OCI-LY7 (cell line): ENCODE measurements around the gene SMC6. TPM values are rescaled to one million over a fixed set of nuclear protein-coding genes. Genes with fewer than 3 reads are reported as not detected.

Experiments
- BruUV-seq: library from RNA; stranded (reverse); fragments of 400-500 nt; replicated peaks from 2 replicates; lab custom pipeline; 2021; lab: Mats Ljungman, UMichigan
- CTCF ChIA-PET: fragments of 300-600 bp; sonication (Branson Sonifier 250); formaldehyde crosslinking; loops from one replicate; lab custom pipeline; 2022; ENCODE audit warnings: antibody characterized with exemption; ENCODE audit not compliant: unreplicated experiment; lab: Charles Lee
- POLR2A ChIA-PET: fragments of 300-600 bp; sonication (Branson Sonifier 250); formaldehyde crosslinking; loops from one replicate; lab custom pipeline; 2022; ENCODE audit warnings: antibody characterized with exemption; lab: Charles Lee
- DNase-seq: peaks from one replicate; pipeline ENCODE4 v3.0.0-alpha.2; 2015; ENCODE audit warnings: low spot score
- H2AFZ ChIP-seq: fragments of 200-600 bp; sonication (generic), shearing (Covaris generic); 2 replicates; pipeline ENCODE4 v1.6.1; 2014; ENCODE audit warnings: mild to moderate bottlenecking, antibody characterized with exemption, low read length, moderate library complexity
- H3K27ac ChIP-seq: fragments of 200-600 bp; sonication (generic); 2 replicates; pipeline ENCODE4 v1.5.1; 2014; ENCODE audit warnings: mixed run types, low read depth, mild to moderate bottlenecking, moderate library complexity, low read length, inconsistent platforms; ENCODE audit not compliant: poor library complexity, severe bottlenecking
- H3K36me3 ChIP-seq: fragments of 200-600 bp; sonication (generic); 2 replicates; pipeline ENCODE4 v1.6.1; 2014; ENCODE audit warnings: mild to moderate bottlenecking, antibody characterized with exemption, low read length, moderate library complexity, mixed read lengths; ENCODE audit not compliant: insufficient read depth
- H3K4me1 ChIP-seq: fragments of 200-600 bp; sonication (generic); 2 replicates; pipeline ENCODE4 v1.5.1; 2014; ENCODE audit warnings: mild to moderate bottlenecking, low read length; ENCODE audit not compliant: insufficient read depth, poor library complexity, severe bottlenecking
- H3K4me2 ChIP-seq: fragments of 200-600 bp; sonication (generic); 2 replicates; pipeline ENCODE4 v1.6.1; 2014; ENCODE audit warnings: mild to moderate bottlenecking, low read length
- H3K4me3 ChIP-seq: fragments of 200-600 bp; sonication (generic); 2 replicates; pipeline ENCODE4 v1.5.1; 2014; ENCODE audit warnings: mild to moderate bottlenecking, low read depth, low read length; ENCODE audit not compliant: poor library complexity, severe bottlenecking
- H3K79me2 ChIP-seq: fragments of 200-600 bp; sonication (generic); 2 replicates; pipeline ENCODE4 v1.6.1; 2016; ENCODE audit warnings: low read depth, mild to moderate bottlenecking, low read length, moderate library complexity, mixed read lengths; ENCODE audit not compliant: insufficient read depth
- H3K9me2 ChIP-seq: fragments of 200-600 bp; sonication (generic); 2 replicates; pipeline ENCODE4 v1.6.1; 2016; ENCODE audit warnings: mild to moderate bottlenecking, low read length, mixed read lengths; ENCODE audit not compliant: insufficient read depth
- H3K9me3 ChIP-seq: fragments of 200-600 bp; sonication (generic); 2 replicates; pipeline ENCODE4 v1.6.1; 2014; ENCODE audit warnings: mild to moderate bottlenecking, mixed run types, low read length, mixed read lengths
- H4K20me1 ChIP-seq: fragments of 200-600 bp; sonication (generic); 2 replicates; pipeline ENCODE4 v1.6.1; 2014; ENCODE audit warnings: mild to moderate bottlenecking, antibody characterized with exemption, low read length, moderate library complexity, mixed read lengths; ENCODE audit not compliant: insufficient read depth
- EZH2phosphoT487 ChIP-seq: fragments of 200-600 bp; sonication (generic); IDR thresholded peaks from 2 replicates; pipeline ENCODE4 v1.6.1; 2018; ENCODE audit warnings: low read depth, borderline replicate concordance, mild to moderate bottlenecking, mixed run types, antibody characterized with exemption, low read length, moderate library complexity, mixed read lengths
- intact Hi-C: fragments of 100-400 bp; cut with micrococcal nuclease; formaldehyde crosslinking; loops from one replicate; pipeline ENCODE4 v1.10.0; 2022; ENCODE audit not compliant: unreplicated experiment
- total RNA-seq, 2 experiments: library from RNA; depleted of rRNA in 1 of 2; stranded (reverse); fragments of >200 nt in 1 of 2; shearing (Covaris generic) in 1 of 2; gene quantifications; 2 replicates each; pipeline ENCODE4 v1.2.3, GENCODE V29; 2014 to 2022
- TF ChIP-seq, protein P1 (sequence below): fragments of 200-600 bp; sonication (generic); conservative IDR thresholded peaks from 2 replicates; pipeline ENCODE4 v1.5.1; 2014; ENCODE audit warnings: mild to moderate bottlenecking, antibody characterized with exemption, low read length, moderate library complexity, mixed read lengths

Gene SMC6
- total RNA-seq, 2 experiments from 2014 or later = 37.0 to 62.4 TPM

DNA sequence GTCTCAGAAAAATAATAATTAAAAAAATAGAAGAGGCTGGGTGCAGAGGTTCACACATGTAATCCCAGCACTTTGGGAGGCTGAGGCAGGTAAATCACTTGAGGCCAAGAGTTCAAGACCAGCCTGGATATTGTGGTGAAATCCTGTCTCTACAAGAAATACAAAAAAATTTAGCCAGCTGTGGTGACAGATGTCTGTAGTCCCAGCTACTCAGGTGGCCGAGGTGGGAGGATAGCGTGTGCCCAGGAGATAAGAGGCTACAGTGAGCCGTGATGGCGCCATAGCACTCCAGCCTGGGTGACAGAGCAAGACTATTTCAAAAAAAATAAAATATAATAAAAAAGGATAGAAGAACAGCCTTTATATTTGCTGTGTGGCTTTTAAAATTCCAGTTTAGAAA is 35.9 kb downstream of the SMC6 start:
- H3K4me3 ChIP-seq = no peak overlapping the region
- no peak overlapping the region for H3K4me2 ChIP-seq
- no peaks in the 10 kb centered on the region for H3K79me2 ChIP-seq
- CTCF ChIA-PET = no interaction called here
- DNase-seq = no peak
- H4K20me1 ChIP-seq = no peaks in the 10 kb centered on the region
- intact Hi-C loops = loop anchor here (2.0 to 5.0 kb wide), 4 partner anchors 35 to 460 kb away; partner anchors contain the start of gene SMC6
- BruUV-seq = no TSS peak
- H3K4me1 ChIP-seq = no peaks in the 10 kb centered on the region
- H2AFZ ChIP-seq = no peak overlapping the region
- no peak overlapping the region for H3K27ac ChIP-seq
- peaks cover 93% of the 10 kb centered on the region for H3K36me3 ChIP-seq
- H3K9me3 ChIP-seq = no peaks in the 10 kb centered on the region
- no peak for TF ChIP-seq EZH2phosphoT487
- TF ChIP-seq, protein P1, sequence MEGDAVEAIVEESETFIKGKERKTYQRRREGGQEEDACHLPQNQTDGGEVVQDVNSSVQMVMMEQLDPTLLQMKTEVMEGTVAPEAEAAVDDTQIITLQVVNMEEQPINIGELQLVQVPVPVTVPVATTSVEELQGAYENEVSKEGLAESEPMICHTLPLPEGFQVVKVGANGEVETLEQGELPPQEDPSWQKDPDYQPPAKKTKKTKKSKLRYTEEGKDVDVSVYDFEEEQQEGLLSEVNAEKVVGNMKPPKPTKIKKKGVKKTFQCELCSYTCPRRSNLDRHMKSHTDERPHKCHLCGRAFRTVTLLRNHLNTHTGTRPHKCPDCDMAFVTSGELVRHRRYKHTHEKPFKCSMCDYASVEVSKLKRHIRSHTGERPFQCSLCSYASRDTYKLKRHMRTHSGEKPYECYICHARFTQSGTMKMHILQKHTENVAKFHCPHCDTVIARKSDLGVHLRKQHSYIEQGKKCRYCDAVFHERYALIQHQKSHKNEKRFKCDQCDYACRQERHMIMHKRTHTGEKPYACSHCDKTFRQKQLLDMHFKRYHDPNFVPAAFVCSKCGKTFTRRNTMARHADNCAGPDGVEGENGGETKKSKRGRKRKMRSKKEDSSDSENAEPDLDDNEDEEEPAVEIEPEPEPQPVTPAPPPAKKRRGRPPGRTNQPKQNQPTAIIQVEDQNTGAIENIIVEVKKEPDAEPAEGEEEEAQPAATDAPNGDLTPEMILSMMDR = no peak
- no peaks in the 10 kb centered on the region for H3K9me2 ChIP-seq
- POLR2A ChIA-PET = interaction anchor here (1.7 kb wide), 1 partner anchor 9 kb away, joined by 7 read pairs; no protein-coding TSS in a partner anchor

DNA sequence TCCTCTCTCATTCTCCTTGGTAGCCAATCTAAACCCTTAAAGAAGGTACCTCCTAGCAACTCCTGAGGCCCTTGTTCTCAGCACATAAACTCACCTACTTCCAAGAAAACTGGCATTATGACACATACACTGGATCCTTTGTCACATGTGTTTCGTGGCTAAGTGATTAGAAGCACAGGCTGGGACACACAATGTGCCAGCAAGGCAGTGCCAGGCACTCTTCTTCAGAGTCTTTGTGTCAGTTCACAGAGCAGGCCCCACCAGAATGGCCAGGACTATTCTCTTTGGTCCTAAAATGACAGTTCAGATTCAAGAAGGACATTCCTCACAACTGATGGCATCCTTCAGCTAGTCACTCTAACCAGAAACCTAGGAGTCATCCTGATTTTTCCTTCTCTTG is 40.3 kb downstream of the SMC6 start:
- H3K9me2 ChIP-seq = no peaks in the 10 kb centered on the region
- no peaks in the 10 kb centered on the region for H3K79me2 ChIP-seq
- peaks cover 89% of the 10 kb centered on the region for H3K36me3 ChIP-seq
- BruUV-seq = no TSS peak
- intact Hi-C loops = no loop called here
- H3K4me1 ChIP-seq = no peaks in the 10 kb centered on the region
- no peaks in the 10 kb centered on the region for H4K20me1 ChIP-seq
- no peak overlapping the region for H3K4me3 ChIP-seq
- H3K27ac ChIP-seq = no peak overlapping the region
- no peak for DNase-seq
- CTCF ChIA-PET = no interaction called here
- H2AFZ ChIP-seq = no peak overlapping the region
- no peak overlapping the region for H3K4me2 ChIP-seq
- POLR2A ChIA-PET = interaction anchor here (0.9 kb wide), 1 partner anchor 98 kb away, joined by 3 read pairs; no protein-coding TSS in a partner anchor
- no peak for TF ChIP-seq EZH2phosphoT487
- TF ChIP-seq, protein P1 = no peak
- no peaks in the 10 kb centered on the region for H3K9me3 ChIP-seq

DNA sequence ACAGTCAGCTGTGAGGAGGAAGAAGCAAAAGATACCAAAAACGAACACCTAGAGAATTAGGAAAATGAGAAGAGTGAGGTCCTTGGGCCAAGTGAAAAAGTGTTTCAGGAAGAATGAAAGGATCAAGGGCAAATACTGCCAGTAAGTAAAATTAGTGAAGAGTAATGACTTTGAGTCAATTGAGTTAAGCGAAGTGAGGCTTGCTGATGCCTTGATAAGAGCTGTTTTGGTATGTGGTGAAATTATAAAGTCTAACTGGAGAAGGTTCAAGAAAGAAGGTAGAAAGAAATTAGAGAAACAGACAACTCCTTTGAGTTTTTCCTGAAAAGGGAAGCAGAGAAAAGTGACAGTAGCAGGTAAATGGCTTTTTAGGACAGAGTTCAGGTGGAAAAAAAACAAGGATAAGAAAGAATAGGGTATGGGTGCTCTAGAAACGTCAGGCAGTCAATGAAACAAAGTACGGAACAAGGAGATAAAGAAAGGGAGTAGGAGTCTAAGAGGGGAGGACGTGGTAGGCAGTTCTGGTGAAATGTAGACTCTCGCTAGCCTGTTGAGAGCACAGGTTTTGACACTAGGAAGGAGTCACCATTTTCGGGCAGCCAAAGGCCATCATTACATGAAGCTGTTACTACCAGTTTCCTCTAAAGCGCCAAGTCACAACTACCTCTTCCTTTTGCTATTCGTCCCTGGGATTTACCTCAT is 42.9 kb downstream of the SMC6 start:
- Histone ChIP-seq H3K9me2 (no peaks in the 10 kb centered on the region), H3K4me2 (no peak overlapping the region), H3K27ac (no peak overlapping the region), H3K79me2 (no peaks in the 10 kb centered on the region), H3K36me3 (peaks cover 92% of the 10 kb centered on the region), H3K9me3 (no peaks in the 10 kb centered on the region), H4K20me1 (no peaks in the 10 kb centered on the region), H3K4me1 (no peaks in the 10 kb centered on the region), H3K4me3 (no peak overlapping the region), H2AFZ (no peak overlapping the region)
- no TSS peak for BruUV-seq
- TF ChIP-seq, protein P1 = no peak
- no peak for TF ChIP-seq EZH2phosphoT487
- DNase-seq = no peak
- ChIA-PET CTCF (no interaction called here), POLR2A (no interaction called here)
- intact Hi-C loops = no loop called here
